ENCODE data around the gene SIRT7.
A peak's percentile ranks its signal among the peaks of the same experiment; 100 is the strongest.

- TF ChIP-seq CTCF (IDR thresholded peaks at IDR 0.05) (peak in 1 of 6 experiments; percentile 5), POLR2A (IDR thresholded peaks at IDR 0.05) (no peak)
Observed at GRCh38 chr17:81898029-81898866, 19.7 kb downstream of the SIRT7 start.
